ENCODE data around the gene UCN. TPM values are rescaled to one million over a fixed set of nuclear protein-coding genes. Genes with fewer than 3 reads are reported as not detected.

Gene UCN
- total RNA-seq, 1 experiment from 2014 or later: 2.5 TPM

GRCh38 chr2:27288610-27289009 is 19.6 kb downstream of the UCN start:
- no peak overlapping the region for H3K9ac ChIP-seq (ENCODE audit: low read length)
- peaks cover 12% of the 10 kb centered on the region for H3K4me1 ChIP-seq (ENCODE audit: low read length)
- no peak overlapping the region for H2AFZ ChIP-seq (ENCODE audit: low read length)
- no peak overlapping the region for H3K4me3 ChIP-seq (ENCODE audit: low read length)
- H3K9me3 ChIP-seq (ENCODE audit: low read length): no peaks in the 10 kb centered on the region
- H3K27me3 ChIP-seq (ENCODE audit: low read length): no peaks in the 10 kb centered on the region
- H3K79me2 ChIP-seq (ENCODE audit: low read length): no peaks in the 10 kb centered on the region
- H4K20me1 ChIP-seq (ENCODE audit: insufficient read depth, low read depth, low read length): no peaks in the 10 kb centered on the region
- no peak for DNase-seq
- no peaks in the 10 kb centered on the region for H3K9me2 ChIP-seq (replicated peaks; ENCODE audit: insufficient read depth, low read length)
- H3K36me3 ChIP-seq (ENCODE audit: insufficient read depth, low read length): no peaks in the 10 kb centered on the region
- no peak overlapping the region for H3K27ac ChIP-seq (ENCODE audit: low read length)
- H3K4me2 ChIP-seq (ENCODE audit: low read depth, low read length, poor library complexity, severe bottlenecking): no peak overlapping the region

- Histone ChIP-seq H3K4me2 (ENCODE audit: low read depth, low read length, poor library complexity, severe bottlenecking) (no peak overlapping the region), H3K27me3 (ENCODE audit: low read length) (no peaks in the 10 kb centered on the region; the same call in 1 of the 2 replicates), H4K20me1 (ENCODE audit: insufficient read depth, low read depth, low read length) (no peaks in the 10 kb centered on the region), H3K9me3 (ENCODE audit: low read length) (no peaks in the 10 kb centered on the region), H3K36me3 (ENCODE audit: insufficient read depth, low read length) (no peaks in the 10 kb centered on the region), H3K9ac (ENCODE audit: low read length) (no peak overlapping the region), H2AFZ (ENCODE audit: low read length) (no peak overlapping the region), H3K9me2 (replicated peaks; ENCODE audit: insufficient read depth, low read length) (no peaks in the 10 kb centered on the region), H3K4me1 (ENCODE audit: low read length) (no peaks in the 10 kb centered on the region), H3K4me3 (ENCODE audit: low read length) (no peak overlapping the region), H3K79me2 (ENCODE audit: low read length) (no peaks in the 10 kb centered on the region), H3K27ac (ENCODE audit: low read length) (no peak overlapping the region)
- DNase-seq: no peak
Observed at GRCh38 chr2:27285481-27285880, 22.8 kb downstream of the UCN start.

GRCh38 chr2:27284996-27285395 is 23.2 kb downstream of the UCN start:
- Histone ChIP-seq H4K20me1 (ENCODE audit: insufficient read depth, low read depth, low read length) (no peaks in the 10 kb centered on the region), H3K4me2 (ENCODE audit: low read depth, low read length, poor library complexity, severe bottlenecking) (no peak overlapping the region), H3K27me3 (ENCODE audit: low read length) (no peaks in the 10 kb centered on the region; the same call in 1 of the 2 replicates), H3K9me3 (ENCODE audit: low read length) (no peaks in the 10 kb centered on the region), H3K79me2 (ENCODE audit: low read length) (no peaks in the 10 kb centered on the region), H3K27ac (ENCODE audit: low read length) (no peak overlapping the region), H3K4me3 (ENCODE audit: low read length) (no peak overlapping the region), H2AFZ (ENCODE audit: low read length) (no peak overlapping the region), H3K9ac (ENCODE audit: low read length) (no peak overlapping the region), H3K36me3 (ENCODE audit: insufficient read depth, low read length) (no peaks in the 10 kb centered on the region), H3K9me2 (replicated peaks; ENCODE audit: insufficient read depth, low read length) (no peaks in the 10 kb centered on the region), H3K4me1 (ENCODE audit: low read length) (no peaks in the 10 kb centered on the region)
- no peak for DNase-seq

- Histone ChIP-seq H3K9me2 (replicated peaks; ENCODE audit: insufficient read depth, low read length) (no peaks in the 10 kb centered on the region), H3K79me2 (ENCODE audit: low read length) (no peaks in the 10 kb centered on the region), H3K27me3 (ENCODE audit: low read length) (no peaks in the 10 kb centered on the region; the same call in 1 of the 2 replicates), H3K4me1 (ENCODE audit: low read length) (no peaks in the 10 kb centered on the region), H3K9me3 (ENCODE audit: low read length) (no peaks in the 10 kb centered on the region), H4K20me1 (ENCODE audit: insufficient read depth, low read depth, low read length) (no peaks in the 10 kb centered on the region), H3K4me3 (ENCODE audit: low read length) (no peak overlapping the region), H2AFZ (ENCODE audit: low read length) (no peak overlapping the region), H3K4me2 (ENCODE audit: low read depth, low read length, poor library complexity, severe bottlenecking) (no peak overlapping the region), H3K27ac (ENCODE audit: low read length) (no peak overlapping the region), H3K36me3 (ENCODE audit: insufficient read depth, low read length) (no peaks in the 10 kb centered on the region), H3K9ac (ENCODE audit: low read length) (no peak overlapping the region)
- DNase-seq: no peak
Observed at GRCh38 chr2:27282892-27283291, 25.4 kb downstream of the UCN start.

- no peak within 1 kb of the TSS for H3K27ac ChIP-seq (ENCODE audit: low read length)
- H2AFZ ChIP-seq (ENCODE audit: low read length): no peak within 1 kb of the TSS
- no peak within 1 kb of the TSS for H3K4me2 ChIP-seq (ENCODE audit: low read depth, low read length, poor library complexity, severe bottlenecking)
Observed at GRCh38 chr2:27281855-27282559, 26.2 kb downstream of the UCN start, which contains the start of gene TRIM54. TSS of gene TRIM54 (plus strand) at chr2:27282429. CDS start at chr2:27282732, 303 bp downstream.

GRCh38 chr2:27281442-27281841 is 26.8 kb downstream of the UCN start:
- Histone ChIP-seq H3K4me1 (ENCODE audit: low read length) (no peaks in the 10 kb centered on the region), H2AFZ (ENCODE audit: low read length) (no peak overlapping the region), H3K9me3 (ENCODE audit: low read length) (no peaks in the 10 kb centered on the region), H3K27ac (ENCODE audit: low read length) (no peak overlapping the region), H3K4me2 (ENCODE audit: low read depth, low read length, poor library complexity, severe bottlenecking) (no peak overlapping the region), H3K4me3 (ENCODE audit: low read length) (no peak overlapping the region), H3K9ac (ENCODE audit: low read length) (no peak overlapping the region), H4K20me1 (ENCODE audit: insufficient read depth, low read depth, low read length) (no peaks in the 10 kb centered on the region), H3K36me3 (ENCODE audit: insufficient read depth, low read length) (no peaks in the 10 kb centered on the region), H3K79me2 (ENCODE audit: low read length) (no peaks in the 10 kb centered on the region), H3K9me2 (replicated peaks; ENCODE audit: insufficient read depth, low read length) (no peaks in the 10 kb centered on the region), H3K27me3 (ENCODE audit: low read length) (no peaks in the 10 kb centered on the region; the same call in 1 of the 2 replicates)
- no peak for DNase-seq

More at GRCh38 chr2:27281855-27282559, 26.2 kb downstream of the UCN start, which contains the start of gene TRIM54:
- Histone ChIP-seq H3K4me3 (ENCODE audit: low read length) (no peak within 1 kb of the TSS), H3K9me2 (replicated peaks; ENCODE audit: insufficient read depth, low read length) (no peaks in the 10 kb centered on the region), H3K9ac (ENCODE audit: low read length) (no peak within 1 kb of the TSS), H3K9me3 (ENCODE audit: low read length) (no peaks in the 10 kb centered on the region), H3K4me1 (ENCODE audit: low read length) (no peaks in the 10 kb centered on the region), H4K20me1 (ENCODE audit: insufficient read depth, low read depth, low read length) (no peaks in the 10 kb centered on the region), H3K27me3 (ENCODE audit: low read length) (no peaks in the 10 kb centered on the region; the same call in 1 of the 2 replicates), H3K36me3 (ENCODE audit: insufficient read depth, low read length) (no peaks in the 10 kb centered on the region), H3K79me2 (ENCODE audit: low read length) (no peaks in the 10 kb centered on the region)
- no peak for DNase-seq

GRCh38 chr2:27280826-27281225 is 27.4 kb downstream of the UCN start:
- no peak for DNase-seq

GRCh38 chr2:27278010-27278409 is 30.2 kb downstream of the UCN start:
- Histone ChIP-seq H3K79me2 (ENCODE audit: low read length) (no peaks in the 10 kb centered on the region), H3K9ac (ENCODE audit: low read length) (no peak overlapping the region), H3K36me3 (ENCODE audit: insufficient read depth, low read length) (no peaks in the 10 kb centered on the region), H3K27me3 (ENCODE audit: low read length) (no peaks in the 10 kb centered on the region; the same call in 1 of the 2 replicates), H3K4me3 (ENCODE audit: low read length) (no peak overlapping the region), H4K20me1 (ENCODE audit: insufficient read depth, low read depth, low read length) (no peaks in the 10 kb centered on the region), H3K27ac (ENCODE audit: low read length) (no peak overlapping the region), H3K9me2 (replicated peaks; ENCODE audit: insufficient read depth, low read length) (no peaks in the 10 kb centered on the region), H3K4me2 (ENCODE audit: low read depth, low read length, poor library complexity, severe bottlenecking) (no peak overlapping the region), H3K9me3 (ENCODE audit: low read length) (no peaks in the 10 kb centered on the region), H2AFZ (ENCODE audit: low read length) (no peak overlapping the region), H3K4me1 (ENCODE audit: low read length) (no peaks in the 10 kb centered on the region)
- DNase-seq: no peak

More at GRCh38 chr2:27280826-27281225, 27.4 kb downstream of the UCN start:
- Histone ChIP-seq H2AFZ (ENCODE audit: low read length) (no peak overlapping the region), H3K27me3 (ENCODE audit: low read length) (no peaks in the 10 kb centered on the region; the same call in 1 of the 2 replicates), H3K4me1 (ENCODE audit: low read length) (no peaks in the 10 kb centered on the region), H3K27ac (ENCODE audit: low read length) (no peak overlapping the region), H3K36me3 (ENCODE audit: insufficient read depth, low read length) (no peaks in the 10 kb centered on the region), H3K4me2 (ENCODE audit: low read depth, low read length, poor library complexity, severe bottlenecking) (no peak overlapping the region), H4K20me1 (ENCODE audit: insufficient read depth, low read depth, low read length) (no peaks in the 10 kb centered on the region), H3K4me3 (ENCODE audit: low read length) (no peak overlapping the region), H3K9ac (ENCODE audit: low read length) (no peak overlapping the region), H3K9me3 (ENCODE audit: low read length) (no peaks in the 10 kb centered on the region), H3K9me2 (replicated peaks; ENCODE audit: insufficient read depth, low read length) (no peaks in the 10 kb centered on the region), H3K79me2 (ENCODE audit: low read length) (no peaks in the 10 kb centered on the region)

Data from Karpas-422 (cell line).